ENCODE measurements around the gene ACO1. TPM values are rescaled to one million over a fixed set of nuclear protein-coding genes. Genes with fewer than 3 reads are reported as not detected.

Gene ACO1
- total RNA-seq, 4 donors from 2014 or later, result 9.7 to 23.7 (median 15.5) TPM

GRCh38 chr9:32395510-32396216, 11.2 kb downstream of the ACO1 start:
- DNase-seq (ENCODE audit: low spot score in 2 of 2), result peak in 1 of 2 donors; percentile 33

GRCh38 chr9:32398207-32398606, 13.8 kb downstream of the ACO1 start:
- H3K4me3 ChIP-seq (ENCODE audit: low read depth, poor library complexity, severe bottlenecking), result no peak overlapping the region
- WGBS, 2 donors, result 83 to 90% methylated on average over 3 of the region's 3 CpGs
- TF ChIP-seq POLR2A (IDR thresholded peaks at IDR 0.05) (no peak), CTCF (IDR thresholded peaks at IDR 0.05) (no peak)
- intact Hi-C loops (cut with DNase I; ENCODE audit: low total_unique reads), result no loop called here
- DNase-seq (ENCODE audit: low spot score in 2 of 2), result no peak

More at GRCh38 chr9:32395510-32396216, 11.2 kb downstream of the ACO1 start:
- WGBS, 2 donors, result 50 to 56% methylated on average over 7 of the region's 7 CpGs
- no peak for TF ChIP-seq POLR2A (IDR thresholded peaks at IDR 0.05)
- no peak for TF ChIP-seq CTCF (IDR thresholded peaks at IDR 0.05)
- no peak overlapping the region for H3K4me3 ChIP-seq (ENCODE audit: low read depth, poor library complexity, severe bottlenecking)
- intact Hi-C loops (cut with DNase I; ENCODE audit: low total_unique reads), result no loop called here

- 68 to 80% methylated on average over 5 of the region's 5 CpGs for WGBS, 2 donors
- intact Hi-C loops (cut with DNase I; ENCODE audit: low total_unique reads), result no loop called here
- H3K4me3 ChIP-seq (ENCODE audit: low read depth, poor library complexity, severe bottlenecking), result no peak overlapping the region
- DNase-seq (ENCODE audit: low spot score in 2 of 2), result no peak
- TF ChIP-seq CTCF (IDR thresholded peaks at IDR 0.05) (no peak), POLR2A (IDR thresholded peaks at IDR 0.05) (no peak)
Observed at GRCh38 chr9:32399110-32399815, 14.8 kb downstream of the ACO1 start.

GRCh38 chr9:32401488-32401887, 17.0 kb downstream of the ACO1 start:
- TF ChIP-seq CTCF (IDR thresholded peaks at IDR 0.05) (no peak), POLR2A (IDR thresholded peaks at IDR 0.05) (no peak)
- 78 to 81% methylated on average over 1 of the region's 1 CpG for WGBS, 2 donors
- H3K4me3 ChIP-seq (ENCODE audit: low read depth, poor library complexity, severe bottlenecking), result no peak overlapping the region
- no peak for DNase-seq (ENCODE audit: low spot score in 2 of 2)
- intact Hi-C loops (cut with DNase I; ENCODE audit: low total_unique reads), result no loop called here

- intact Hi-C loops (cut with DNase I; ENCODE audit: low total_unique reads), result no loop called here
- TF ChIP-seq CTCF (IDR thresholded peaks at IDR 0.05) (no peak), POLR2A (IDR thresholded peaks at IDR 0.05) (no peak)
- no peak for DNase-seq (ENCODE audit: low spot score in 2 of 2)
- no peak overlapping the region for H3K4me3 ChIP-seq (ENCODE audit: low read depth, poor library complexity, severe bottlenecking)
- 84 to 95% methylated on average over 3 of the region's 3 CpGs for WGBS, 2 donors
Observed at GRCh38 chr9:32403567-32404260, 19.3 kb downstream of the ACO1 start.
